HFF-Myc (cell line): ENCODE results near the gene CLIP1.
"Not testable (repeated sequence)": the region's sequence is repeated elsewhere in the genome, so short reads cannot be mapped to it uniquely, and the experiment has no call there.

Experiments
- DNase-seq: peaks from one replicate; pipeline ENCODE4 v3.0.0-alpha.2; 2011; ENCODE audit warnings: low read depth; ENCODE audit errors: extremely low read depth
- H3K4me3 ChIP-seq: replicated peaks from 2 replicates; pipeline ENCODE4 v1.5.1; 2011; ENCODE audit warnings: low read depth, mild to moderate bottlenecking, control low read depth, low read length
- TF ChIP-seq, protein P1 (sequence below): IDR thresholded peaks from 2 replicates; pipeline ENCODE4 v1.5.1; 2012; ENCODE audit warnings: mild to moderate bottlenecking, low read depth, low read length, control low read depth; ENCODE audit errors: missing control alignments

The CLIP1 gene

GRCh38 chr12:122392411-122392810 lies 30.1 kb downstream of the CLIP1 start:
- TF ChIP-seq, protein P1, sequence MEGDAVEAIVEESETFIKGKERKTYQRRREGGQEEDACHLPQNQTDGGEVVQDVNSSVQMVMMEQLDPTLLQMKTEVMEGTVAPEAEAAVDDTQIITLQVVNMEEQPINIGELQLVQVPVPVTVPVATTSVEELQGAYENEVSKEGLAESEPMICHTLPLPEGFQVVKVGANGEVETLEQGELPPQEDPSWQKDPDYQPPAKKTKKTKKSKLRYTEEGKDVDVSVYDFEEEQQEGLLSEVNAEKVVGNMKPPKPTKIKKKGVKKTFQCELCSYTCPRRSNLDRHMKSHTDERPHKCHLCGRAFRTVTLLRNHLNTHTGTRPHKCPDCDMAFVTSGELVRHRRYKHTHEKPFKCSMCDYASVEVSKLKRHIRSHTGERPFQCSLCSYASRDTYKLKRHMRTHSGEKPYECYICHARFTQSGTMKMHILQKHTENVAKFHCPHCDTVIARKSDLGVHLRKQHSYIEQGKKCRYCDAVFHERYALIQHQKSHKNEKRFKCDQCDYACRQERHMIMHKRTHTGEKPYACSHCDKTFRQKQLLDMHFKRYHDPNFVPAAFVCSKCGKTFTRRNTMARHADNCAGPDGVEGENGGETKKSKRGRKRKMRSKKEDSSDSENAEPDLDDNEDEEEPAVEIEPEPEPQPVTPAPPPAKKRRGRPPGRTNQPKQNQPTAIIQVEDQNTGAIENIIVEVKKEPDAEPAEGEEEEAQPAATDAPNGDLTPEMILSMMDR = no peak
- DNase-seq = no peak
- no peak overlapping the region for H3K4me3 ChIP-seq

- DNase-seq = no peak
- TF ChIP-seq, protein P1 = no peak
- H3K4me3 ChIP-seq = no peak overlapping the region
Observed at GRCh38 chr12:122389677-122390076, 32.8 kb downstream of the CLIP1 start.

DNA sequence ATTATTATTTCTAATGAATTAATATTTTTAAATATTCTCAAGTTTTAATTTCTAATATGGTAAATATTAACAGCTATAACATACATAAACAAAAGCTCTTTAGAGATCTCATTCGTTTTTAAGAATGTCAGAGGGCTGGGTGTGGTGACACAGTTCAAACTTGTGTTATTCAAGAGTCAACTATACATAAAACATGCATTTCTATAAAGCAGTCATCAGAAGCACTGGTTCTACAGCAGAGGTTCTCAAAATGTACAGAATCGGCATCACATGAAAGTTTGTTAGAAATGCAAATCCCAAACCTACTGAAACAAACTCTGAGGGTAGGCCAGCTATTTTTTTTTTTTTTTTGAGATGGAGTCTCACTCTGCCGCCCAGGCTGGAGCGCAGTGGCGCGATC lies 34.6 kb downstream of the CLIP1 start:
- DNase-seq = no peak
- TF ChIP-seq, protein P1 = no peak

GRCh38 chr12:122385171-122386016 lies 37.1 kb downstream of the CLIP1 start:
- TF ChIP-seq, protein P1 = no peak
- H3K4me3 ChIP-seq = no peak overlapping the region
- DNase-seq = no peak

More for the DNA sequence above, 34.6 kb downstream of the CLIP1 start:
- no peak overlapping the region for H3K4me3 ChIP-seq

GRCh38 chr12:122382919-122383350 lies 39.5 kb downstream of the CLIP1 start:
- no peak for DNase-seq
- TF ChIP-seq, protein P1 = no peak
- H3K4me3 ChIP-seq = no peak overlapping the region

DNA sequence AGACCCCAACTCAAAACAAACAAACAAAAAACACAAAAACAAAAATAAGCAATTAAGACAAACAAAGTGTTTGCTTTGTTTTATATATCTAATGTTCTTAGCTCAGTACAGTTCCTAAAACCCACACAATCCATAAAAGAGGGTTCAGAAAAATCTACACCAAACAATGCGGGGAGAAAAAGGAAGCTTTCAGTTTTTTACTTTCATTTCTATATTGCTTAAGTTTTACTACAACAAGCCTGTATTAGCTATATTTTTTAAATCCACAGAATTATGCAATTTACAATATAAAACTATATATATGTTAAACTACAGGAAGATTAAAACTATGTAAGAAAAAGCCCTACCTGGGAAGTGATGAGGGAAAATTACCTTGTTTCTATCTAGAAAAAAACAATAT lies 41.4 kb downstream of the CLIP1 start:
- TF ChIP-seq, protein P1 = no peak
- H3K4me3 ChIP-seq = no peak overlapping the region
- DNase-seq = no peak

- not testable (repeated sequence) for H3K4me3 ChIP-seq, DNase-seq
Observed at GRCh38 chr12:122376751-122377150, 45.7 kb downstream of the CLIP1 start.
